ENCODE data around the gene TTC31.
"Not testable (repeated sequence)": the region's sequence is repeated elsewhere in the genome, so short reads cannot be mapped to it uniquely, and the experiment has no call there.

DNA sequence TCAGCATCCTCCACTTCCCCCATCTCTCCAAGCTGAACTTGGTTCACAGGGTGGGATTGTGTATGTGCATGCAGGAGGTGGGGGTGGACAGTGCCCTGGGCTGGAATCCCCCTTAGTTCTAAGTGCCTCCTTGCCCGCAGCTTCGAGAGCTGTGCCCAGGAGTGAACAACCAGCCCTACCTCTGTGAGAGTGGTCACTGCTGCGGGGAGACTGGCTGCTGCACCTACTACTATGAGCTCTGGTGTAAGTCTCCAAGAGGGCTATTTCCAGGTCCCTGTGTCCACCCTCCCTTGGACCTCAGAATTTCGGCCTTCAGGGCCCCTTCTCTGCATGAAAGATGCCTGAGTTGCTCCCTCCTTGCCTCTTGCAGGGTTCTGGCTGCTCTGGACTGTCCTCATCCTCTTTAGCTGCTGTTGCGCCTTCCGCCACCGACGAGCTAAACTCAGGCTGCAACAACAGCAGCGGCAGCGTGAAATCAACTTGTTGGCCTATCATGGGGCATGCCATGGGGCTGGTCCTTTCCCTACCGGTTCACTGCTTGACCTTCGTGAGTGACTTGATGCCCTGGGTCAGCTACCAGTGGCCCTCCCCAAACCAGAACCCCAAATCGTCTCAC lies 23.3 kb upstream of the TTC31 start:
- TF ChIP-seq, protein P1, sequence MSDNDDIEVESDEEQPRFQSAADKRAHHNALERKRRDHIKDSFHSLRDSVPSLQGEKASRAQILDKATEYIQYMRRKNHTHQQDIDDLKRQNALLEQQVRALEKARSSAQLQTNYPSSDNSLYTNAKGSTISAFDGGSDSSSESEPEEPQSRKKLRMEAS (IDR thresholded peaks at IDR 0.05), result not testable (repeated sequence)
- TF ChIP-seq, protein P2, sequence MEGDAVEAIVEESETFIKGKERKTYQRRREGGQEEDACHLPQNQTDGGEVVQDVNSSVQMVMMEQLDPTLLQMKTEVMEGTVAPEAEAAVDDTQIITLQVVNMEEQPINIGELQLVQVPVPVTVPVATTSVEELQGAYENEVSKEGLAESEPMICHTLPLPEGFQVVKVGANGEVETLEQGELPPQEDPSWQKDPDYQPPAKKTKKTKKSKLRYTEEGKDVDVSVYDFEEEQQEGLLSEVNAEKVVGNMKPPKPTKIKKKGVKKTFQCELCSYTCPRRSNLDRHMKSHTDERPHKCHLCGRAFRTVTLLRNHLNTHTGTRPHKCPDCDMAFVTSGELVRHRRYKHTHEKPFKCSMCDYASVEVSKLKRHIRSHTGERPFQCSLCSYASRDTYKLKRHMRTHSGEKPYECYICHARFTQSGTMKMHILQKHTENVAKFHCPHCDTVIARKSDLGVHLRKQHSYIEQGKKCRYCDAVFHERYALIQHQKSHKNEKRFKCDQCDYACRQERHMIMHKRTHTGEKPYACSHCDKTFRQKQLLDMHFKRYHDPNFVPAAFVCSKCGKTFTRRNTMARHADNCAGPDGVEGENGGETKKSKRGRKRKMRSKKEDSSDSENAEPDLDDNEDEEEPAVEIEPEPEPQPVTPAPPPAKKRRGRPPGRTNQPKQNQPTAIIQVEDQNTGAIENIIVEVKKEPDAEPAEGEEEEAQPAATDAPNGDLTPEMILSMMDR (IDR thresholded peaks at IDR 0.05; ENCODE audit: low read depth, low read length, missing input control), result not testable (repeated sequence)
- not testable (repeated sequence) for TF ChIP-seq TAF1 (conservative IDR thresholded peaks at IDR 0.05); EGR1 (IDR thresholded peaks at IDR 0.05; ENCODE audit: low read depth in 2 of 2); RAD21 (IDR thresholded peaks at IDR 0.05); RXRA (IDR thresholded peaks at IDR 0.05); HNF4G (IDR thresholded peaks at IDR 0.05); FOXA1 (IDR thresholded peaks at IDR 0.05); JUND (IDR thresholded peaks at IDR 0.05); GABPA (IDR thresholded peaks at IDR 0.05 in 1 of 2, conservative IDR thresholded peaks at IDR 0.05 in 1 of 2); SP1 (IDR thresholded peaks at IDR 0.05)
- TF ChIP-seq, protein P3, sequence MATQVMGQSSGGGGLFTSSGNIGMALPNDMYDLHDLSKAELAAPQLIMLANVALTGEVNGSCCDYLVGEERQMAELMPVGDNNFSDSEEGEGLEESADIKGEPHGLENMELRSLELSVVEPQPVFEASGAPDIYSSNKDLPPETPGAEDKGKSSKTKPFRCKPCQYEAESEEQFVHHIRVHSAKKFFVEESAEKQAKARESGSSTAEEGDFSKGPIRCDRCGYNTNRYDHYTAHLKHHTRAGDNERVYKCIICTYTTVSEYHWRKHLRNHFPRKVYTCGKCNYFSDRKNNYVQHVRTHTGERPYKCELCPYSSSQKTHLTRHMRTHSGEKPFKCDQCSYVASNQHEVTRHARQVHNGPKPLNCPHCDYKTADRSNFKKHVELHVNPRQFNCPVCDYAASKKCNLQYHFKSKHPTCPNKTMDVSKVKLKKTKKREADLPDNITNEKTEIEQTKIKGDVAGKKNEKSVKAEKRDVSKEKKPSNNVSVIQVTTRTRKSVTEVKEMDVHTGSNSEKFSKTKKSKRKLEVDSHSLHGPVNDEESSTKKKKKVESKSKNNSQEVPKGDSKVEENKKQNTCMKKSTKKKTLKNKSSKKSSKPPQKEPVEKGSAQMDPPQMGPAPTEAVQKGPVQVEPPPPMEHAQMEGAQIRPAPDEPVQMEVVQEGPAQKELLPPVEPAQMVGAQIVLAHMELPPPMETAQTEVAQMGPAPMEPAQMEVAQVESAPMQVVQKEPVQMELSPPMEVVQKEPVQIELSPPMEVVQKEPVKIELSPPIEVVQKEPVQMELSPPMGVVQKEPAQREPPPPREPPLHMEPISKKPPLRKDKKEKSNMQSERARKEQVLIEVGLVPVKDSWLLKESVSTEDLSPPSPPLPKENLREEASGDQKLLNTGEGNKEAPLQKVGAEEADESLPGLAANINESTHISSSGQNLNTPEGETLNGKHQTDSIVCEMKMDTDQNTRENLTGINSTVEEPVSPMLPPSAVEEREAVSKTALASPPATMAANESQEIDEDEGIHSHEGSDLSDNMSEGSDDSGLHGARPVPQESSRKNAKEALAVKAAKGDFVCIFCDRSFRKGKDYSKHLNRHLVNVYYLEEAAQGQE (IDR thresholded peaks at IDR 0.05), result not testable (repeated sequence)
- TF ChIP-seq, protein P4, sequence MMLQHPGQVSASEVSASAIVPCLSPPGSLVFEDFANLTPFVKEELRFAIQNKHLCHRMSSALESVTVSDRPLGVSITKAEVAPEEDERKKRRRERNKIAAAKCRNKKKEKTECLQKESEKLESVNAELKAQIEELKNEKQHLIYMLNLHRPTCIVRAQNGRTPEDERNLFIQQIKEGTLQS (IDR thresholded peaks at IDR 0.05), result not testable (repeated sequence)
- TF ChIP-seq, protein P5, sequence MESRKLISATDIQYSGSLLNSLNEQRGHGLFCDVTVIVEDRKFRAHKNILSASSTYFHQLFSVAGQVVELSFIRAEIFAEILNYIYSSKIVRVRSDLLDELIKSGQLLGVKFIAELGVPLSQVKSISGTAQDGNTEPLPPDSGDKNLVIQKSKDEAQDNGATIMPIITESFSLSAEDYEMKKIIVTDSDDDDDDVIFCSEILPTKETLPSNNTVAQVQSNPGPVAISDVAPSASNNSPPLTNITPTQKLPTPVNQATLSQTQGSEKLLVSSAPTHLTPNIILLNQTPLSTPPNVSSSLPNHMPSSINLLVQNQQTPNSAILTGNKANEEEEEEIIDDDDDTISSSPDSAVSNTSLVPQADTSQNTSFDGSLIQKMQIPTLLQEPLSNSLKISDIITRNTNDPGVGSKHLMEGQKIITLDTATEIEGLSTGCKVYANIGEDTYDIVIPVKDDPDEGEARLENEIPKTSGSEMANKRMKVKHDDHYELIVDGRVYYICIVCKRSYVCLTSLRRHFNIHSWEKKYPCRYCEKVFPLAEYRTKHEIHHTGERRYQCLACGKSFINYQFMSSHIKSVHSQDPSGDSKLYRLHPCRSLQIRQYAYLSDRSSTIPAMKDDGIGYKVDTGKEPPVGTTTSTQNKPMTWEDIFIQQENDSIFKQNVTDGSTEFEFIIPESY (IDR thresholded peaks at IDR 0.05), result not testable (repeated sequence)
